Ovary (tissue), 3 donors: Measurements from ENCODE around the gene RPL3.

ENCODE experiments used
- POLR2A ChIP-seq: fragments of 450-650 bp; IDR thresholded peaks from one replicate; pipeline ENCODE4 v1.6.1; 2017; ENCODE audit warnings: antibody characterized with exemption, mild to moderate bottlenecking, moderate library complexity
- TF ChIP-seq, protein P1 (sequence below), 3 donors: fragments of 450-650 bp in 2 of 3; fragments of 200-600 bp in 1 of 3; IDR thresholded peaks; one replicate each; pipeline versions ENCODE4 v1.5.1 to v1.8.0; 2016 to 2022; ENCODE audit warnings: antibody characterized with exemption in 3 of 3, mild to moderate bottlenecking in 1 of 3
- donor health status: DM: no; HTN: no; CAD: no.

DNA sequence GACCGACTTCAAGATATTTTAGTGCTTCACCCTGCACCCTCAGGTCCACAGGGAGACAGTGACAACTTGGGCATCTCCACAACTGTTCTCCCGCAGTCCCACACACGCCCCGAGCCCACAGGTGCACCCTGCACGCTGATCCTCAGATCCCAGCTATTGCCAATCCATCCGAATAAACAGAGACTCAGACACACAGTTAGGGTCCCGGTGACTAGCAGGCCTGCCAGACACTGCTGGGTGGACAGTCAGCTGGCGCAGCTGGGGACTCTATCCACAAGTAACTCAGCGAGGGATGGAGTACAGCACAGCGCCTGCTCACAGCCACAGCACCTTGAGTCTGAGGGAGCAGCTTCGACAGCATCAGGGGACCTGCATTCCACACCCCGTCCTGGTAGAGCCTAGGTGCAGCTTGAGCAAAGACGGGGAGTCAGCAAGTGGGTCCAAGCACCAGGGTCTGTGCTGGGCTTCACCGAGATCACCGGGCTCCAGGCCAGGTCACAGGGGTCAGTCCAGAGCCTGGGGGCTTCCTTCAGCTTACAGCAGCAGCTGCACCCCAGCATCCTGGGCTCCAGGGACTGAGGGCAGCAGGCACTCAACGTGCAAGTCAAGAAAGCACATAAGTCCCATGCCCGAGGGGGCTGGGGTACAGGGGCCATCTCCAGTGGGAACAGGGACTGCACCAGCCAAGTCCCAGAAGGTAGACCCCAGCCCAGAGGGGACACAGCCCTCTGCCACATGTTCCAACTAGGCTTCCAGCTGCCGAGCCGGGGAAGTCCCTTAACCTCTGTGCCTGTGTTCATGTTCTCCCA lies 7.6 kb downstream of the RPL3 start:
- no peak for TF ChIP-seq POLR2A
- TF ChIP-seq, protein P1, sequence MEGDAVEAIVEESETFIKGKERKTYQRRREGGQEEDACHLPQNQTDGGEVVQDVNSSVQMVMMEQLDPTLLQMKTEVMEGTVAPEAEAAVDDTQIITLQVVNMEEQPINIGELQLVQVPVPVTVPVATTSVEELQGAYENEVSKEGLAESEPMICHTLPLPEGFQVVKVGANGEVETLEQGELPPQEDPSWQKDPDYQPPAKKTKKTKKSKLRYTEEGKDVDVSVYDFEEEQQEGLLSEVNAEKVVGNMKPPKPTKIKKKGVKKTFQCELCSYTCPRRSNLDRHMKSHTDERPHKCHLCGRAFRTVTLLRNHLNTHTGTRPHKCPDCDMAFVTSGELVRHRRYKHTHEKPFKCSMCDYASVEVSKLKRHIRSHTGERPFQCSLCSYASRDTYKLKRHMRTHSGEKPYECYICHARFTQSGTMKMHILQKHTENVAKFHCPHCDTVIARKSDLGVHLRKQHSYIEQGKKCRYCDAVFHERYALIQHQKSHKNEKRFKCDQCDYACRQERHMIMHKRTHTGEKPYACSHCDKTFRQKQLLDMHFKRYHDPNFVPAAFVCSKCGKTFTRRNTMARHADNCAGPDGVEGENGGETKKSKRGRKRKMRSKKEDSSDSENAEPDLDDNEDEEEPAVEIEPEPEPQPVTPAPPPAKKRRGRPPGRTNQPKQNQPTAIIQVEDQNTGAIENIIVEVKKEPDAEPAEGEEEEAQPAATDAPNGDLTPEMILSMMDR (IDR thresholded peaks at IDR 0.05) = no peak
